HG02840 (cell line): Measurements from ENCODE around the gene RPS29.
A peak's percentile ranks its signal among the peaks of the same experiment; 100 is the strongest.
"Not testable (repeated sequence)": the region's sequence is repeated elsewhere in the genome, so short reads cannot be mapped to it uniquely, and the experiment has no call there.

Source experiments
- ATAC-seq: cut with Tn5 transposase; IDR thresholded peaks from one replicate; pipeline ENCODE4 v1.9.1; 2021; ENCODE audit warnings: mild to moderate bottlenecking, moderate library complexity, moderate number of reproducible peaks; ENCODE audit not compliant: unreplicated experiment, low FRiP score

RPS29 gene

GRCh38 chr14:49598485-49599300 lies 12.5 kb upstream of the RPS29 start, which contains the start of gene LRR1:
TSS of gene LRR1 (plus strand) at chr14:49598940. CDS start at chr14:49599021, 81 bp downstream.
- peak; percentile 61 for ATAC-seq

GRCh38 chr14:49598189-49598484 lies 12.0 kb upstream of the RPS29 start:
- ATAC-seq = no peak

- ATAC-seq = no peak
Measured at GRCh38 chr14:49594347-49595091, 8.3 kb upstream of the RPS29 start.

DNA sequence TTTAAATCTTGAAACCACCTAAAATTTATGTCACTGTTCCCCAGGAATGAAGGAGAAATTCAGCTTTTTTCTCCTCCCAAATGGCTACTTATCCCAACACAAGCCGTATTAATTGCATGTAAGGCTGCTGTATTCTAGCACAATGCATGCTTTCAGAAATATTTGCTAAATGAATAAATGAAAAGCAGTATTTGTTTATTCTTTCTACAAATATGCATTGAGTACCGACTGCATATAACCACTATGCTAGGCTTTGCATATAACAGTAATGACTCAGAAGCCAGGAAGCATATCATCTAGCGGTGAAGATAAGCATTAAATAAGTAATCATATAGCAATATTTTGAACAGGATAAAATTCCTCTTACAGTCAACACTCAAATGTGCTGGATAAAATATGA lies 6.8 kb upstream of the RPS29 start:
- ATAC-seq = no peak

DNA sequence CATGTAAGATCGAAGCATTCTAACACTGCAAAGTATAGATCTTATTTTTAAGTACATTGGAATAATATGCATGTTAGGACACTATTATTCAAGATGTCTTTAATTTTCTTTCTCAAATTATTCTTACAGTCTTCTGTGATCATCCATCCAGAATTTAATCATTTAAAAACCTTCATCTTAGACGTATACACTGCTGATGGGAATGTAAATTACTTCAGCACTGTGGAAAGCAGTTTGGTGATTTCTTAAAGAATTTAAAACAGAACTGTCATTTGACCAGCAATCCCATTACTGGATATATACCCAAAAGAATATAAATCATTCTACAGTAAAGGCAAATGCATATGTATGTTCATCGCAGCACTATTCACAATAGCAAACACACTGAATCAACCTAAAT lies 3.2 kb upstream of the RPS29 start:
- ATAC-seq = no peak

DNA sequence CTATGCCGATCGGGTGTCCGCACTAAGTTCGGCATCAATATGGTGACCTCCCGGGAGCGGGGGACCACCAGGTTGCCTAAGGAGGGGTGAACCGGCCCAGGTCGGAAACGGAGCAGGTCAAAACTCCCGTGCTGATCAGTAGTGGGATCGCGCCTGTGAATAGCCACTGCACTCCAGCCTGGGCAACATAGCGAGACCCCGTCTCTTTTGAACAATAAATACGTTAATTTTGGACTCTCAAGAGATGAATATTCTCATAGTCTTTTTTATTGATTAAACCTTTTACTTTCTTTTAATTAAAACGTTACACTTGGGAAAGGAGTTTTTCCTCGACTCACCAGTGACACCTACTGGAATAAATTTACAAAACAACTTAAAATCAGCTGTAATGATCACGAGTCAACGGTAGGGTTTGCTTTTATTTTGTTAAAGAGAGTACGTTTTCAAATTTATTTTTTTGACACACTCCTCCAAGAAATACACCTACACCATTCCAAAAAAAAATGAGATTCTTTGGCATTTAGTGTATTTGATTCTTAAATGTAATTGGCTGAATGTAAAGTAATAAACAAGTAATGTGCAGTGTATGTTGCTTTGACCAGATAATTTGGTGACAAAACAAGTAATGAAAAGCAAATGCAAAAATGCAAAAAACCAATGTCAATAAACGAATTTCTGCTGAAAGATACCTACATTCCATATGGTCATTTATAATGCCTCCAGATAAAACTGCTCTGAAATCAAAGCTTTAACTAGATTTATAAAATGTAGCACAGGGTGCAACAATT lies 687 bp upstream of the RPS29 start:
- peak; percentile 41 for ATAC-seq

DNA sequence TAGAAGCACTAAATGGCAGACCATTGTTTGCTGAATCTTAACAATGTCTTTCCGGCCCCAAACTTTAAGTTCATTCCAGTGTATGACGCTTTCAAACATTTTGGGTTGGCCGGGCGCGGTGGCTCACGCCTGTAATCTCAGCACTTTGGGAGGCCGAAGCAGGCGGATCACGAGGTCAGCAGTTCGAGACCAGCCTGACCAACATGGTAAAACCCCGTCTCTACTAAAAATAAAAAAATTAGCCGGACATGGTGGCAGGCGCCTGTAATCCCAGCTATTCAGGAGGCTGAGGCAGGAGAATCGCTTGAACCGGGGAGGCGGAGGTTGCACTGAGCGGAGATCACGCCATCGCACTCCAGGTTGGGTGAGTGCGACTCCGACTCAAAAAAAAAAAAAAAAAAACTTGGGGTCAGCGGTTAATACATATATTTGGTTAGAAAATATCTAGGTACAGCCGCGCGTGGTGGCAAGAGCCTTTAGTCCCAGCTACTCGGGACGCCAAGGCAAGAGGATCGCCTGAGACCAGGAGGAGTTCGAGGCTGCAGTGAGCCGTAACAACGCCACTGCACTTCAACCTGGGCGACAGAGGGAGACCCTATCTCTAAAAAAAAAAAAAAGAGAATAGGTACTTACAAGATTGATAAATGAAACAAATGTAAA lies 1.1 kb downstream of the RPS29 start:
- ATAC-seq = not testable (repeated sequence)

- no peak for ATAC-seq
Measured at GRCh38 chr14:49584058-49584457, 2.1 kb downstream of the RPS29 start.

DNA sequence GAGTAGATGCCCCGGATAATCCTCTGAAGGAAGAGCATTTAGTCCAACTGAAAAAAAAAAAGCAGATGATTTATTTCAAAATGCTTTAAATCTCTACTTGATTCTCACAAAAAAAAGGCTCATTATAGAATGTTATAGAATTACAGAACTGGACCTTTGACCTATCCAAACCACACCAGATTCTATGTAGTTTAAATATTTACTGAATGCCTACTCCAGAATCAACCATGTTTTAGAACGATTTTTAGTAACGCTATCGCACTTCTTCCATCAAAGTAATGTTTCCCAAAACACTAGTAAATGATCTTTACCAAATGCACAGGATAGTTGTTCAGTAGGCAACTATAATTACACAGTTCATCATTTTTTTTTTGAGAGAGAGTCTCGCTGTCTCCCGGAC lies 2.6 kb downstream of the RPS29 start:
- ATAC-seq = no peak

- no peak for ATAC-seq
Measured at GRCh38 chr14:49582113-49582977, 3.8 kb downstream of the RPS29 start.

- ATAC-seq = no peak
Measured at GRCh38 chr14:49581209-49582112, 4.7 kb downstream of the RPS29 start.

DNA sequence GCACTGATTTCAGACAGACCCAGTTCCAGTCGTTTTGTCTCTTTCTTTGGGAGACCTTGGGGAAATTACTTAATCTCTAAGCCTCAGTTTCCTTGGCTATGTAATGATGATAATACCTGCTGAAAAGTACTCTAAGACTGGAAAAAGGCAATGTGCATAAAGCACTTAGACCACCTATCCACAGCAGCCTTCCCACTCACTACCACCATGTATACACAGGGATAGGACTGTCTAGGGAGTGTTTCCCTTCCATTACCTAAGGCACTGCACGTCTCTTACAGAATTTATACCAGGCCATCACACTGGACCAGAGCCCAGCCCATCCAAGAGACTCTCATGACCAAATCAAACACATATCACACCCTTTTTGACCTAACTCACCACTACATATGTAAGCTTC lies 6.3 kb downstream of the RPS29 start:
- no peak for ATAC-seq

DNA sequence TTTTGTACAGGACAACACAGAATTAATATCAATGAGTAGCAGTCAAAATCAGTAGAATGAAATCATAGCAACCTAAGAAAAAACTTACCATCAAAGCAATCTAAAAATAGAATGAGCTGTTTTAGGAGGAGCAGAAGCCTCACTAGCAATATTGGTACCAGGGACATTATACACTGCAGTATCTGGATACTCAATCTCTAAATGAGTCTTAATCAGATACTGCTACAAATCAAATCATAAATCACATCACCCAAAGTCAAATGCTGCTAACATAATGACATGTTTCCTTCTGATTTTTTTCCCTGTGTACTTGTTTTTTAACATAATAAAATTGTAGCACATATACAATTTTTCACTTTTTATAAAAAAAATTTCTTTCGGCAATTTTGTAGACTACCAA lies 8.0 kb downstream of the RPS29 start:
- no peak for ATAC-seq

- ATAC-seq = no peak
Measured at GRCh38 chr14:49574038-49574437, 12.1 kb downstream of the RPS29 start.

DNA sequence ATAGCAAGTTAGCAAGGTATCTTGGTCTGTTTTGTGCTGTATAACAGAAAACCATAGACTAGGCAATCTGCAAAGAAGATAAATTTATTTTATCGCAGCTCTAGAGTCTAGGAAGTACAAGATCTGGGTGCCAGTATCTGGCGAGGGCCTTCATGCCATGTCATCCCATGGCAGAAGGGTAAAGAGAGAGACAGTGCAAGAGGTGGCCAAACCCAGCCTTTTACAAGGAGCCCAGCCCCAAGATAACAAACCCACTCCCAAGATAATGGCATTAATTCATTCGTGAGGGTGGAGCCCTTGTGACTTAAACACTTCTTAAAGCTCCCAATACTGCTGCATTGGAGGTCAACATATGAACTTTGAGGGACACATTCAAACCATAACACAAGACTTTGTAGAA lies 16.9 kb downstream of the RPS29 start:
- ATAC-seq = no peak

- no peak for ATAC-seq
Measured at GRCh38 chr14:49566714-49567113, 19.5 kb downstream of the RPS29 start.

DNA sequence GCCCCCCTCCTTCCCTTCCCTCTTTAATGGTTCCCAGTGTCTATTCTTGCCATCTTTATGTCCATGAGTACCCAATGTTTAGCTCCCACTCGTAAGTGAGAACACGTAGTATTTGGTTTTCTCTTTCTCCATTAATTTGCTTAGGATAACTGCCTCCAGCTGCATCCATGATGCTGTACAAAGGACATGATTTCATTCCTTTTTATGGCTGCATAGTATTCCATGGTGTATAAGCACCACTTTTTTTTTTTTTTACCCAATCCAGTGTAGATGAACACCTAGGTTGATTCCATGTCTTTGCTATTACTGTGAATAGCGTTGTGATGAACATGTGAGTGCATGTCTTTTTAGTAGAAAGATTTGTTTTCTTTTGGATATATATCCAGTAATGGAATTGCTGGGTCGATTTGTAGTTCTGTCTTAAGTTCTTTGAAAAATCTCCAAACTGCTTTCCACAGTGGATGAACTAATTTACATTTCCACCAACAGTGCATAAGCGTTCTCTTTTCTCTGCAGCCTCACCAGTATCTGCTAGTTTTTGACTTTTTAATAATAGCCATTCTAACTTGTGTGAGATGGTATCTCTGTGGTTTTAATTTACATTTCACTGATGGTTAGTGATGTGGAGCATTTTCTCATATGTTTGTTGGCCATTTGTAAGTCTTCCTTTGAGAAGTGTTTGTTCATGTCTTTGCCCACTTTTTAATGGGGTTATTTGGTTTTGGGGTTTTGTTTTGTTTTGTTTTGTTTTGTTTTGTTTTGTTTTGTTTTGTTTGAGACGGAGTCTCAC lies 26.0 kb downstream of the RPS29 start:
- ATAC-seq = no peak

- ATAC-seq = no peak
Measured at GRCh38 chr14:49553892-49554291, 32.3 kb downstream of the RPS29 start.
